WERI-Rb-1 (cell line): Measurements from ENCODE around the gene CS.

Source experiments
- DNase-seq: peaks from one replicate; pipeline ENCODE4 v3.0.0-alpha.2; 2020
- H3K27ac ChIP-seq: fragments of 250-450 bp; sonication (Bioruptor Pico); 2 replicates; pipeline ENCODE4 v1.5.1; 2020; ENCODE audit warnings: mild to moderate bottlenecking, moderate library complexity
- H3K27me3 ChIP-seq: fragments of 250-450 bp; sonication (Bioruptor Pico); 2 replicates; pipeline ENCODE4 v1.5.1; 2021; ENCODE audit warnings: mild to moderate bottlenecking, low read depth, moderate library complexity; ENCODE audit not compliant: insufficient read depth, severe bottlenecking
- H3K36me3 ChIP-seq: fragments of 250-450 bp; sonication (Bioruptor Pico); 2 replicates; pipeline ENCODE4 v1.5.1; 2020; ENCODE audit warnings: mild to moderate bottlenecking, moderate library complexity
- H3K4me3 ChIP-seq: 2 replicates; pipeline ENCODE4 v1.5.1; 2011; ENCODE audit warnings: low read depth, mild to moderate bottlenecking, control low read depth, low read length
- H3K9me3 ChIP-seq: fragments of 250-450 bp; sonication (Bioruptor Pico); 2 replicates; pipeline ENCODE4 v1.5.1; 2021; ENCODE audit warnings: mild to moderate bottlenecking, moderate library complexity; ENCODE audit not compliant: severe bottlenecking
- CTCF ChIP-seq: IDR thresholded peaks from 2 replicates; pipeline ENCODE4 v1.5.1; 2011; ENCODE audit warnings: low read depth, mild to moderate bottlenecking, control low read depth, inconsistent platforms, low read length

Gene CS

GRCh38 chr12:56229082-56229481 lies 71.0 kb downstream of the CS start:
- Histone ChIP-seq H3K4me3 (no peak overlapping the region), H3K27me3 (no peaks in the 10 kb centered on the region), H3K36me3 (peaks cover 3% of the 10 kb centered on the region; the same call in 1 of the 2 replicates), H3K27ac (no peak overlapping the region), H3K9me3 (no peaks in the 10 kb centered on the region)
- no peak for TF ChIP-seq CTCF
- no peak for DNase-seq

- peak overlapping the region; percentile 53 for H3K4me3 ChIP-seq
- peaks cover 3% of the 10 kb centered on the region; the same call in 1 of the 2 replicates for H3K36me3 ChIP-seq
- no peak for DNase-seq
- H3K27ac ChIP-seq = no peak overlapping the region
- H3K9me3 ChIP-seq = no peaks in the 10 kb centered on the region
- TF ChIP-seq CTCF = no peak
- H3K27me3 ChIP-seq = no peaks in the 10 kb centered on the region
These were observed 75.2 kb downstream of the CS start for GRCh38 chr12:56224954-56225353.

- no peaks in the 10 kb centered on the region for H3K9me3 ChIP-seq
- peak within 1 kb of the TSS; percentile 85 for H3K27ac ChIP-seq
- H3K36me3 ChIP-seq = peaks cover 2% of the 10 kb centered on the region; the same call in 1 of the 2 replicates
- H3K27me3 ChIP-seq = no peaks in the 10 kb centered on the region
- H3K4me3 ChIP-seq = peak within 1 kb of the TSS; percentile 53
- peak; percentile 55 for TF ChIP-seq CTCF
- peak; percentile 94 for DNase-seq
These were observed 75.9 kb downstream of the CS start, which contains the start of gene NABP2 for GRCh38 chr12:56224102-56224701. Gene NABP2 (plus strand): TSS chr12:56224342. CDS start chr12:56224857, 515 bp downstream.

GRCh38 chr12:56223571-56224101 lies 76.5 kb downstream of the CS start:
- Histone ChIP-seq H3K27ac (peak overlapping the region; percentile 85), H3K27me3 (no peaks in the 10 kb centered on the region)
- no peak for DNase-seq

DNA sequence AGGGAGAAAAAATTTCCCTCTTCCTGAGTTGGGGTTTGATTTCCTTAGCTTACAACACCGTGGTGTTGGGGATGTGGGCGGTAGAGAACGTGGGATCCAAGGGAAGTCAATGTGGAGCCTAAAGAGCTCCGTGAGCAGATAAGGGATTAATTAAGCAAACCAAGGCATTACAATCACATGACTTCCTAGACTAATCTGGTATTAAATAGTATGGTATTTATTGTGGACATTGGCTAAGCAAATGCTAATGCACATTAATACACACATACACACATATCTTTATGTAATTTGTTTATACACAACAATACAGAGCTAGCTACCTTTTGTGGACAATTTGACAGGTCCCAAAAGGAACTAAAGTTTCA lies 77.6 kb downstream of the CS start:
- no peak for TF ChIP-seq CTCF
- DNase-seq = no peak
- peak overlapping the region; percentile 67 for H3K4me3 ChIP-seq
- no peaks in the 10 kb centered on the region for H3K9me3 ChIP-seq
- no peaks in the 10 kb centered on the region for H3K27me3 ChIP-seq
- no peaks in the 10 kb centered on the region; the same call in 1 of the 2 replicates for H3K36me3 ChIP-seq
- peak overlapping the region; percentile 85 for H3K27ac ChIP-seq

More at GRCh38 chr12:56223571-56224101, 76.5 kb downstream of the CS start:
- Histone ChIP-seq H3K36me3 (no peaks in the 10 kb centered on the region; the same call in 1 of the 2 replicates), H3K9me3 (no peaks in the 10 kb centered on the region), H3K4me3 (no peak overlapping the region)
- no peak for TF ChIP-seq CTCF
